Fibroblast of villous mesenchyme (primary cell): ENCODE results near the gene COL2A1. TPM values are rescaled to one million over a fixed set of nuclear protein-coding genes. Genes with fewer than 3 reads are reported as not detected.

ENCODE experiments used
- DNase-seq: peaks from one replicate; pipeline ENCODE4 v3.0.0-alpha.2; 2010; ENCODE audit warnings: low read depth
- H3K4me3 ChIP-seq: 2 replicates; pipeline ENCODE4 v1.5.1; 2011; ENCODE audit warnings: low read depth, mild to moderate bottlenecking, low read length
- total RNA-seq: library from RNA; depleted of rRNA; stranded (reverse); fragments of >200 nt; gene quantifications from 2 replicates; pipeline ENCODE4 v1.2.3, GENCODE V29; 2012
- TF ChIP-seq, protein P1 (sequence below): IDR thresholded peaks from 2 replicates; pipeline ENCODE4 v1.5.1; 2012; ENCODE audit warnings: low read depth, mild to moderate bottlenecking, low read length; ENCODE audit not compliant: insufficient read depth

COL2A1 gene
- total RNA-seq, 1 donor, result under 0.01 TPM

DNA sequence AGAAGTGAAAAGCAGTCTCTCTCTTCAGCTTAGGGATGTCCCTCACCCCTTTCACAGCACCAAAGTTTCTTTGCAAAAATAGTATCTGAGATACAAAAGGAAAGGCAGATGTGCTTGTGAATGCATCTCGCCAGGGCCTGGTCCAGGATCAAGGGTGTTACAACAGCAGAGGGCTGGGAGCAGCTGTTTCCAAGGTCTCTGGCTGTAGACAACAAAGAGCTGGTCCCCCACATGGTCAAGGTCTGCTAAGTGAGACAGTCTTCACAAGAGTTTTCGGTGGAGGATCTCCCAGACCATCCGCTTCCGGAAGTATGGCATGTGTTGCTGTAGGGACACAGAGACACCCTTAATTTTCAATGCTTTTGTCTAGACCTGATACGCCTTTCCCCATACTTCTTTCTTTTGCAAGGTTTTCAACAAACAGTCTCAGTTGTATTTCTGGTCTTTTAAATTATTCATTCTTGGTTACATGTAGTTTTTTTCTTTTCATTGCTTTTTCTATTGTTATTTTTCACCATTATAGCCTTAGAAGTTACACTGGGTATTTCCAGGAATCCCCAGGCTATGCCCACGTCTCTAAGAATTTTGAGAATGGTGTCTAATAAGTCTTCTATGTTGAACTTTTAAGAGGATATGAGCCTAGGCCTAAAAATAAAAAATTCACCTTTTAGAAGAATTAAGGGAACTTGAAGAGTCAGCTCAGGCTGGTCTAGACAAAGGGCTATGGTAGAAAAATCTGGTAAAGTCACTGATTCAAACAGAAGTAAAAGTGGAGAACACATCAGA is 41.0 kb upstream of the COL2A1 start:
- TF ChIP-seq, protein P1, sequence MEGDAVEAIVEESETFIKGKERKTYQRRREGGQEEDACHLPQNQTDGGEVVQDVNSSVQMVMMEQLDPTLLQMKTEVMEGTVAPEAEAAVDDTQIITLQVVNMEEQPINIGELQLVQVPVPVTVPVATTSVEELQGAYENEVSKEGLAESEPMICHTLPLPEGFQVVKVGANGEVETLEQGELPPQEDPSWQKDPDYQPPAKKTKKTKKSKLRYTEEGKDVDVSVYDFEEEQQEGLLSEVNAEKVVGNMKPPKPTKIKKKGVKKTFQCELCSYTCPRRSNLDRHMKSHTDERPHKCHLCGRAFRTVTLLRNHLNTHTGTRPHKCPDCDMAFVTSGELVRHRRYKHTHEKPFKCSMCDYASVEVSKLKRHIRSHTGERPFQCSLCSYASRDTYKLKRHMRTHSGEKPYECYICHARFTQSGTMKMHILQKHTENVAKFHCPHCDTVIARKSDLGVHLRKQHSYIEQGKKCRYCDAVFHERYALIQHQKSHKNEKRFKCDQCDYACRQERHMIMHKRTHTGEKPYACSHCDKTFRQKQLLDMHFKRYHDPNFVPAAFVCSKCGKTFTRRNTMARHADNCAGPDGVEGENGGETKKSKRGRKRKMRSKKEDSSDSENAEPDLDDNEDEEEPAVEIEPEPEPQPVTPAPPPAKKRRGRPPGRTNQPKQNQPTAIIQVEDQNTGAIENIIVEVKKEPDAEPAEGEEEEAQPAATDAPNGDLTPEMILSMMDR, result no peak
- no peak for DNase-seq
- H3K4me3 ChIP-seq, result no peak overlapping the region

DNA sequence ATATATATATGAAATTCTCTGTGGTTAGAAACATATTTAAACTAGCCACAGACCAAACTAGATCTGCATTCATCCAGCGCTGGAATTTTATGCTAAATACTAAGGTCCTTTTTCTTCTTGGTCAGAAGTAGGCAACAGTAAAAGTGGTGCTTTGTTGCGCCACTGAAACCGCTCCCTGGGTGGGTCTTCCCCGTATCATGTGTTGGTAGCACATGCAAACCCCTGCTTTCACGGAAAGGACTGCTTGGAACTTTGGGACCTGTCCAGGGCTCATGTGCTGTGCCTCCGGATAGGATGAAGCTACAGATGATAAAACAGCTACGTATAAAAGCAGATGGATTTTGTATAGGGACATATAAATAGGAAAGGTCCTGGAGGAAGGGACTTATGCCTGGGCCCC is 40.1 kb upstream of the COL2A1 start:
- DNase-seq, result no peak
- TF ChIP-seq, protein P1, result no peak
- H3K4me3 ChIP-seq, result no peak overlapping the region

DNA sequence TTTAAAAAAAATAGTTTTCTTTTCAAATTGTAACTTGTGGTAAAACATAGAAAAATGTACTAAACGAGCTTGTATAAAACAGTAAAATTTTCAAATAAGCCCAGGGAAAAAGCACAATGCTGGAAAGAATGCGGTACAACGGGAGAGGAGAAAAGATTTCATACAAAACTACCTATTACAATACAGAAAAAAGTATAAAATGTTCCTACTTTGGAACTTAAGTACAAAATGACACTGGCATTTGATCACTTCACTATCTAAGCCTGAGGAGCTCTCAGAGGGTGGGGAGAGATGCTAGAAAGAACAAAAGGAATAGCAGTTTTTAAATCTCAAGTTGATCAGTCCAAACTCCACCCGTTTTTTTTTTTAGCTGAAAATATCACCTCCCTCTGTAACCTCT is 39.5 kb upstream of the COL2A1 start:
- TF ChIP-seq, protein P1, result no peak
- H3K4me3 ChIP-seq, result no peak overlapping the region
- no peak for DNase-seq

DNA sequence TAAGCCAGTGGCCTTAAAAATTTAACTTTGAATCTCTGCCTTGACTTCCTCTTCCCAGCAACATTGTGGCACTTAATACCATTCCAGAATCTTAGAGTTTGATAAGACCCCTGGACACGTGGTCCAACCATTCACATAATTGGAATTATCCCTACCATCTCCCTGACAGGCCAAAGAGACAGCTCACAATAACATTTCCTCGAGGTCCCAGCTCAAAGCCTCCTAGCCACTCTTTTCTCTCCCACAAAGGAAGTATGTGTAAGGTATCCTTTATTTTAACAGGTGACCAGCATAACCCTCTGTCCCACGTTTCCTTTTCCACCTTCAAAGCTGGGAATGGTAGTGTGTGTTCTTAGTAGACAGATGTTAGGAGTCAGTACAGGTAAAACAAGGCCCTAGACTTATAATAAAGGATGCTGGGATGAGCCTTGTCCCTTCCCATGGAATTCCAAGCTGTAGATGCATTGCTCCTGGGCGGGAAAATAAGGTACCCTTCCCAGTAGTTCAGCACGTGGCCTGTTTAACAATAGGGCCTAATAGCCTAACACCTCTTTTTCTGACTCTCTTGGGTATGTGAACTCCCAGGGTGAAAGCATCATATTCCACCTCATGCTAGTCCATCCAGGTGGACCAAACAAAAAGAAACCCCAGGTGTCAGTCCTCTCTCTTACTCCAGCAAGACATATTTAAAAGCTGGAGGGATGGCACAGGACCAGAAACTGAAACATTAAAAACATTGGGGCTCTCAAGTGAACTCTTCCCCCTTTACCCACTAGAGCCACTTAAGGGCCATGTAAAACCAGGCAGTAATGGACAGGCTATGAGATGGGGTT is 37.5 kb upstream of the COL2A1 start:
- no peak overlapping the region for H3K4me3 ChIP-seq
- DNase-seq, result no peak
- TF ChIP-seq, protein P1, result no peak

DNA sequence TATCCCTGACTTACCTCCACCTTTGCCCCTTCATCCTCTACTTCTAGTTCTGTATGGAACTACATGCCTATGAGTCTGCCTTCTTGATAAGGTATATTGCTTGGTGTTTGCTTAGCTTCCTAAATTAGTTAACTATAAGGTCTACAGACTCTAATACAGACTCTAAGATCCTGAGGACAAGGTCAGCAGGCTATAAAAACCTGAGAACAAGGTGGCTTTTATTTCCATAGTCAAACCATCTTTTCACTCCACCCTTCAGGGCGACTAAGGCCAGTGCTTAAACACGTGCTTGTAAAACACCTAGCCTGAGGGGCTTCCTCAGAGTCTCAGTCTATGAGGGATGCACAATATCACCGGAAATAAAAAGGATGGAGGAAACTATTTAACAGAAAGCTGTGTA is 36.1 kb upstream of the COL2A1 start:
- TF ChIP-seq, protein P1, result no peak
- H3K4me3 ChIP-seq, result no peak overlapping the region
- no peak for DNase-seq

DNA sequence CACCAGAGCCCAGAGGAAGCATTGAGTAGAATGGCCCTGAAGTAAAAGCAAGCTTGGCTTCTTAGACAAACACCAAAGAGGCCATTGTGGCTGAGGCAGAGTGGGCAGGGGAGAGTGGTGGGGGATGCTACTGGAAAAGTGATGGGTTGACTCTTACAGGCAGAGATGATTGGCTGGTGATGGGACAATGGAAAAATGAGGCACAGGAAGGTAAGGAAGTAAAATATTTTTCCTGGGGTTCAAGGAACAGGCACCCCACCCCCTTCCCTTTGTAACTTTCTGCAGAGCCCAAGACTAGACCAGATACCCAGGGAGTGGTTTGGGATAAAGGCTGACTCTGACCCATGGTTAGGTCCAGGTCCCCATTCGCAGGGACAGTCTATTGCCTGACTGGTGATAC is 34.9 kb upstream of the COL2A1 start:
- no peak for DNase-seq
- TF ChIP-seq, protein P1, result no peak
- H3K4me3 ChIP-seq, result no peak overlapping the region
